Type B pancreatic cell (in vitro differentiated cells): ENCODE results near the gene CHST13. TPM values are rescaled to one million over a fixed set of nuclear protein-coding genes. Genes with fewer than 3 reads are reported as not detected.

Experiments
- DNase-seq: peaks from one replicate; pipeline ENCODE4 v3.0.0; 2021; ENCODE audit warnings: mixed read lengths; ENCODE audit not compliant: unreplicated experiment; ENCODE audit errors: extremely low spot score
- H3K27ac Mint-ChIP-seq: 2 replicates; pipeline ENCODE4 v1.8.0; 2021; ENCODE audit warnings: mild to moderate bottlenecking, mixed read lengths
- H3K27me3 Mint-ChIP-seq: 2 replicates; pipeline ENCODE4 v1.8.0; 2021; ENCODE audit warnings: mixed read lengths
- H3K36me3 Mint-ChIP-seq: 2 replicates; pipeline ENCODE4 v1.8.0; 2021; ENCODE audit warnings: mixed read lengths
- H3K4me1 Mint-ChIP-seq: one replicate; pipeline ENCODE4 v1.8.0; 2021; ENCODE audit warnings: mixed read lengths; ENCODE audit not compliant: unreplicated experiment
- H3K4me3 Mint-ChIP-seq: 2 replicates; pipeline ENCODE4 v1.8.0; 2021; ENCODE audit warnings: mild to moderate bottlenecking, mixed read lengths
- H3K9me3 Mint-ChIP-seq: 2 replicates; pipeline ENCODE4 v1.8.0; 2021; ENCODE audit warnings: mixed read lengths
- total RNA-seq: library from RNA; stranded (reverse); gene quantifications from 2 replicates; pipeline ENCODE4 v1.2.1, GENCODE V29; 2021; ENCODE audit warnings: low replicate concordance
- TF ChIP-seq, protein P1 (sequence below): fragments of 200-600 bp; sonication (generic); conservative IDR thresholded peaks from 2 replicates; pipeline ENCODE4 v1.5.0; 2021; ENCODE audit warnings: antibody characterized with exemption, mild to moderate bottlenecking

CHST13 gene
- total RNA-seq, 1 donor from 2014 or later = 0.31 TPM

DNA sequence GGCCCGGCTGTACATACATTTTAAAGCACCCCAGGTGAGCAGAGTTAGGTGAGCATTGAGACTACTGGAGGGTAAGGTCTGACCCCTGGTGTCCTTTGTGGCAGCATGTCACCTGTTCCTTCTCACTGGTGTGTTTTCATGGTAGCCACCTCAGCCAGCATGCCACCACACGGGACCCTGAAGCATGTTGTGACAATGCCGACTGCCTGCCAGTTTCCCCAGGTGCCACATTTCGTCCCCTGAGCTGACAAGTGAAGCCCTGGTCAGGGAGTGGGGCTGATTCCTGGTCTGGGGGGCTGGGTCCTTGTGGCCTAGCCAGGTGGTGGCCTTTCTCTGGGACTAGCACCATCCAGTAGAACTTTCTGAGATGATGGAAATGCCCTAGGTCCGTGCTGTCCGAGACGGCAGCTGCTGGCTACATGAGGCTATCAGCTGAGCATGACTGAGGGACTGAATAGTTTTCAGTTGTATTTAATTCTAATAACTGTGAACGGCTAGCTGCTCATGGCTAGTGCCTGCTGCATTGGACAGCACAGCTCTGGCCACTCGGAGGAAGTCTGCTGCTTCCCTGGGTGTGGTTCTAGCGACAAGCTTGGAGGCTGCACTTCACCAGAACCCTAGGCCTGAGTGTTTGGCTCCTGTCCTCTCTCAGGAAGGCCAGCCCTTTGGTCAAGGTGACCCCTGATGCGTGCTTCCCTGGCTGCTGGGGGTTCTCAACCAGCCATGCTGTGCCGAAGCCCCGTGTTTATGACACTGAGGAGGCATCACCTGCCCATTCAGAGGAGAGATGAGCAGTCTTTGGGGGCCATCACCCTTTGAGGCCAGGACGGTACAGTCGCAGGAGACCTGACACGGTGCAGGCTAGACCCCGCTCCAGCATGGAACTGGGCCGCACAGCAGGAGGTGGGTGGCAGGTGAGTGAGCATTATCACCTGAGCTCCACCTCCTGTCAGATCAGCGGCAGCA, 30.9 kb downstream of the CHST13 start:
- TF ChIP-seq, protein P1, sequence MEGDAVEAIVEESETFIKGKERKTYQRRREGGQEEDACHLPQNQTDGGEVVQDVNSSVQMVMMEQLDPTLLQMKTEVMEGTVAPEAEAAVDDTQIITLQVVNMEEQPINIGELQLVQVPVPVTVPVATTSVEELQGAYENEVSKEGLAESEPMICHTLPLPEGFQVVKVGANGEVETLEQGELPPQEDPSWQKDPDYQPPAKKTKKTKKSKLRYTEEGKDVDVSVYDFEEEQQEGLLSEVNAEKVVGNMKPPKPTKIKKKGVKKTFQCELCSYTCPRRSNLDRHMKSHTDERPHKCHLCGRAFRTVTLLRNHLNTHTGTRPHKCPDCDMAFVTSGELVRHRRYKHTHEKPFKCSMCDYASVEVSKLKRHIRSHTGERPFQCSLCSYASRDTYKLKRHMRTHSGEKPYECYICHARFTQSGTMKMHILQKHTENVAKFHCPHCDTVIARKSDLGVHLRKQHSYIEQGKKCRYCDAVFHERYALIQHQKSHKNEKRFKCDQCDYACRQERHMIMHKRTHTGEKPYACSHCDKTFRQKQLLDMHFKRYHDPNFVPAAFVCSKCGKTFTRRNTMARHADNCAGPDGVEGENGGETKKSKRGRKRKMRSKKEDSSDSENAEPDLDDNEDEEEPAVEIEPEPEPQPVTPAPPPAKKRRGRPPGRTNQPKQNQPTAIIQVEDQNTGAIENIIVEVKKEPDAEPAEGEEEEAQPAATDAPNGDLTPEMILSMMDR = no peak
- peaks cover 4% of the 10 kb centered on the region for H3K27me3 Mint-ChIP-seq
- H3K9me3 Mint-ChIP-seq = no peaks in the 10 kb centered on the region
- no peaks in the 10 kb centered on the region for H3K4me1 Mint-ChIP-seq
- H3K27ac Mint-ChIP-seq = no peak overlapping the region
- H3K4me3 Mint-ChIP-seq = no peak overlapping the region
- DNase-seq = peak; percentile 61
- H3K36me3 Mint-ChIP-seq = no peaks in the 10 kb centered on the region

DNA sequence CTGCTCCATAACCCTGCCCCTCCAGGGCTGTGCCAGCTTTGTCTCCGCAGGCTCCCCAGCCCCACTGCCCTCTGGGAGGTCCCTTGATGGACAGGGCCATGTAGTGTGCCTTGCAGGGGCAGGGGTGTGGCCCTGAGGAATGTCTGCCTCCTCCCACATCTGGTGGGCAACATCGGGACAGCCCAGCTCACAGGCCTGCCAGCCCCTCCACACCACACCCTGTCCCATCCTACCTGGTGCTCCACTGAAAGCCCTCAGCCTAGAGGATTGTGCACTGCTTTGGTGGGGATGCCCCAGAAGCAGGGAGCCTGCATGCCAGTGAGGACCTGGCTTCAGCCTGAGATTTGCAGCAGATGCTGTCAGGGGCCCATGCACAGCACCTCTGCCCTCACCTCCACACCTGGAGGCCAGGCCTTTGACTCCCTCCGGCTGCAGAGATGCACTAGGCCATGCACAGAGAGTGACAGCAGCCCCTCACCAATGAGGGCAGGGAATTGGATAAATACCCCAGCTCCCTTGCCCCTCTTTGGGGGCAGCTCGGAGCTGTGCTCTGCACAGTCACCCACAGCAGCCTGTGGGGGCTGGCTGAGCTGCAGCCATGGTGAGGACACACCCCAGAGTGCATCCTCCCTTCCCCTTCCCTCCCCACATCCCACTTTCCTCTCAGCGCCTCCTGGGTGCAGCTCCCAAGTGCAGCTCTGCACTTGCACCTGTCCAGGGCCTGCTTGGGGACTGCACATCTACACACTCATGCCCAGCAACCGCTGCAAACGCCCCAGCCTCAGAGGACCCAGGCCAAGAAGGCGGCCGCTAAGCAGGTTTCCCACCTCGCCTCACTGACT, 32.1 kb downstream of the CHST13 start:
- Mint-ChIP-seq H3K27me3 (peaks cover 11% of the 10 kb centered on the region), H3K9me3 (no peaks in the 10 kb centered on the region), H3K4me1 (no peaks in the 10 kb centered on the region), H3K27ac (no peak overlapping the region), H3K36me3 (no peaks in the 10 kb centered on the region), H3K4me3 (no peak overlapping the region)
- DNase-seq = peak; percentile 55
- TF ChIP-seq, protein P1 = no peak

DNA sequence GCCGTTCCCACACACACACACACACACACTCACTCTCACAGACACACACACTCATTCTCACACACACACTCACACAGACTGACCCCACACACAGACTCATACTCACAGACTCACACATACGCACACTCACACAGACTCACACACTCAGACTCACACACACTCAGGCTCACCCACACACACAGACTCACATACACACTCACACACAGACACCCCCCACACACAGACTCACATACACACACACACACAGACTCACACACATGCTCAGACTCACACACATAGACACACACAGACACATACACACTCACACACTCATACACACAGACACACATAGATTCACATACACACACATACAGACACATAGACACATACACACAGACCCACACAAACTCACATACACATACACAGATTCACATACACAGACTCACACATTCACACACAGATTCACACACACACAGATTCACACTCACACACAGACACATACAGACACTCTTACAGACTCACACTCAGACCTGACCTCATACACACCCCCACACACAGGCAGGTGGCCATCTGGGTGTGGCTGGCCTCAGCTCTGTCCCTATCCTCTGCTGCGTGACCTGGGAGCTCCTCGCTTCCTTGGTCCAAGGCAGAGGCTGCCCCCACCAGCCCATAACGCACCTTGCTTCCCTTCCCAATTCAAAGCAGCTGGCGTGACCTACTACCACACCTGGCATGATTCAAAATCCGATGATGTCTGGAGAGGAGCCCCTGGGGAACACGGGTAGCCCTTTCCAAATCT, 32.9 kb downstream of the CHST13 start:
- Mint-ChIP-seq H3K4me3 (no peak overlapping the region), H3K27me3 (peaks cover 11% of the 10 kb centered on the region), H3K27ac (no peak overlapping the region), H3K36me3 (no peaks in the 10 kb centered on the region), H3K4me1 (no peaks in the 10 kb centered on the region), H3K9me3 (no peaks in the 10 kb centered on the region)
- no peak for DNase-seq
- TF ChIP-seq, protein P1 = no peak

DNA sequence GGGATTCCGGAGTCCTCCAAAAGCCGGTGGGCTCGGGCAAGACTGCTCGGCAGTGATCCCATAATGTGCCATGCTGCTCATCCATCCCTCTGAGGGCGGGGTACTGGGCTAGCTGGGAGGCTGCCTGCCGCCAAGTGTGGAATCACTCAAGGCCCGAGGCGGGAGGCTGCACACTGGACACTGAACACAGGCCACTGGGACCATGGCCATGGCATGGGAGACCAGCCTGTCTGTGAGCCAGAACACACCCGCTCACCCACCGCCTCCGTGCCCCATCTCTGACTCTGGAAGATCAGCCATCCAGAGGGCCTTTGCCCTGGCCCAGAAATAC, 33.4 kb downstream of the CHST13 start:
- no peaks in the 10 kb centered on the region for H3K36me3 Mint-ChIP-seq
- H3K4me3 Mint-ChIP-seq = no peak overlapping the region
- peak; percentile 53 for DNase-seq
- H3K27ac Mint-ChIP-seq = no peak overlapping the region
- H3K27me3 Mint-ChIP-seq = peaks cover 11% of the 10 kb centered on the region
- H3K4me1 Mint-ChIP-seq = no peaks in the 10 kb centered on the region
- no peaks in the 10 kb centered on the region for H3K9me3 Mint-ChIP-seq
- TF ChIP-seq, protein P1 = no peak

DNA sequence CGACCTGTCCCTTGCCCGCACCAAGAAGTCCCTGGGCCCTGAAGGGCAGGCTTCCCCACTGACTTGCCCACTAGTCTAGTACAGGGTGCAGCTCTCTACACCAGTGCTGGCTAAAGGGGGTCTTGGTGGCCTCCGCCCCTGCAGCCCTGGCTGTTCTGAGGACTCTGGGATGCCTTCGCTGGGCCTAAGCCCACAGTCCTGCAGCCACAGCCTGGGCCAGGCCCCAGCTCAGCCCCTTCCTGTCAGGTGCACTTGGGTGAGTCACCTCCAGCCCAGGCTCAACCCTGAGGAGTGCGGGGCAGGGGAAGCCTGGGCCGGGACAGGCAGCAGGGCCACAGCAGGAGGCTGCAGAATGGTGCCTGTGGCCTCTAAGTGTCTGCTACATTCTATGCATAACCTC, 33.8 kb downstream of the CHST13 start:
- TF ChIP-seq, protein P1 = no peak
- Mint-ChIP-seq H3K36me3 (no peaks in the 10 kb centered on the region), H3K4me3 (no peak overlapping the region), H3K4me1 (no peaks in the 10 kb centered on the region), H3K27ac (no peak overlapping the region), H3K9me3 (no peaks in the 10 kb centered on the region), H3K27me3 (peaks cover 11% of the 10 kb centered on the region)
- DNase-seq = peak; percentile 37
